Cardiac fibroblast (primary cell): ENCODE measurements around the gene CD151.
A peak's percentile ranks its signal among the peaks of the same experiment; 100 is the strongest.

Experiments used
- DNase-seq, 2 donors: peaks; one replicate each; pipeline versions ENCODE4 v3.0.0 to v3.0.0-alpha.2; 2010; ENCODE audit warnings: low read depth in 2 of 2
- H3K4me3 ChIP-seq, 2 donors: replicated peaks in 1 of 2; 1 replicate in 1 of 2; 2 replicates in 1 of 2; pipeline ENCODE4 v1.5.1; 2011; ENCODE audit warnings: low read depth in 2 of 2, low read length in 2 of 2, mild to moderate bottlenecking in 2 of 2, moderate library complexity in 1 of 2
- CTCF ChIP-seq: IDR thresholded peaks from one replicate; pipeline ENCODE4 v1.5.1; 2011; ENCODE audit warnings: low read depth, mild to moderate bottlenecking, low read length, inconsistent platforms

Gene CD151

GRCh38 chr11:855796-856195 is 23.0 kb downstream of the CD151 start:
- no peak for DNase-seq
- no peak overlapping the region for H3K4me3 ChIP-seq
- TF ChIP-seq CTCF: no peak

- no peak for TF ChIP-seq CTCF
- no peak for DNase-seq
- H3K4me3 ChIP-seq: no peak overlapping the region
Observed at GRCh38 chr11:856397-856796, 23.6 kb downstream of the CD151 start.

GRCh38 chr11:858053-858761 is 25.5 kb downstream of the CD151 start:
- TF ChIP-seq CTCF: no peak
- DNase-seq: no peak
- no peak overlapping the region for H3K4me3 ChIP-seq

GRCh38 chr11:858762-859339 is 26.1 kb downstream of the CD151 start:
- DNase-seq: no peak
- no peak overlapping the region for H3K4me3 ChIP-seq
- no peak for TF ChIP-seq CTCF

GRCh38 chr11:859394-860131 is 26.8 kb downstream of the CD151 start:
- no peak for TF ChIP-seq CTCF
- peak overlapping the region in 1 of 2 donors; percentile 37 for H3K4me3 ChIP-seq
- DNase-seq: peak; percentile 82 to 96

GRCh38 chr11:860234-861104 is 27.7 kb downstream of the CD151 start:
- no peak for TF ChIP-seq CTCF
- H3K4me3 ChIP-seq: no peak overlapping the region
- no peak for DNase-seq
